HEK293T (cell line): ENCODE data around the gene DSCAM.

ENCODE experiments used
- CTBP1 ChIP-seq: fragments of 450-650 bp; IDR thresholded peaks from 2 replicates; pipeline ENCODE4 v1.6.1; 2016; ENCODE audit warnings: borderline replicate concordance
- FOXK2 ChIP-seq: fragments of 450-650 bp; IDR thresholded peaks from 2 replicates; pipeline ENCODE4 v1.6.1; 2016; ENCODE audit warnings: mild to moderate bottlenecking
- NFRKB ChIP-seq: fragments of 450-650 bp; IDR thresholded peaks from 2 replicates; pipeline ENCODE4 v1.6.1; 2016; ENCODE audit warnings: mild to moderate bottlenecking, moderate library complexity
- PKNOX1 ChIP-seq: fragments of 450-650 bp; IDR thresholded peaks from 2 replicates; pipeline ENCODE4 v1.6.1; 2016
- SP1 ChIP-seq: fragments of 450-650 bp; IDR thresholded peaks from 2 replicates; pipeline ENCODE4 v1.6.1; 2017
- TARDBP ChIP-seq: fragments of 450-650 bp; IDR thresholded peaks from 2 replicates; pipeline ENCODE4 v1.6.1; 2016

DNA sequence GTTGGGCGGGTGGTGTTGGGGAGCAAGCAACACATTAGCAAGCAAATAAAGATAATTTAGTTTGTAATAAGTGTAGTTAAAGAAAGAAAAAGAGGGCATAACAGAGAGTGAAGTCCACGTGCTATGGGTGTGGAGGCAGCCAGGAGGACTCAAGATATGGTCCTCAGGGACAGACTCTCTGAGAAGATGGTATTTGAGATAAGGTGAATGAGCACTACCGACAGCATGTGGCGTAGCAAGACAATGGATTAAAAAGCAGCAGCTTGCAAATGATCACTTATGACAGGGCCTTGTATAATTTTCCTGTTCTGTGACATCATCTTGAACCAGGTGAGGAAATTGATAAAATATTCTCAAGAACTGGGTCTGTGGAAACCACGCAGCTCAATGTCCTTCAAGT is 491.9 kb downstream of the DSCAM start:
- TF ChIP-seq NFRKB (no peak), PKNOX1 (no peak), FOXK2 (no peak), SP1 (no peak), TARDBP (no peak), CTBP1 (no peak)
